HEK293 (cell line): ENCODE data around the gene CACNA1F.

Source experiments
- CTCF ChIA-PET: fragments of 350-600 bp; formaldehyde crosslinking; extraction: SDS; loops from one replicate; lab custom pipeline; 2021; ENCODE audit warnings: antibody characterized with exemption; lab: Yijun Ruan, JAX
- POLR2A ChIA-PET: fragments of 300-600 bp; formaldehyde crosslinking; extraction: SDS; loops from one replicate; lab custom pipeline; 2020; ENCODE audit warnings: antibody characterized with exemption, inconsistent platforms; lab: Yijun Ruan, JAX
- H3K27ac ChIP-seq: fragments of 200-500 bp; sonication (Bioruptor generic); 2 replicates; pipeline ENCODE4 v1.5.1; 2014; ENCODE audit warnings: low read depth, low read length, control low read depth, inconsistent platforms; ENCODE audit errors: extremely low read depth
- H3K36me3 ChIP-seq, 2 experiments: fragments of 200-500 bp in 1 of 2; sonication (Bioruptor generic) in 1 of 2; 1 replicate in 1 of 2; 2 replicates in 1 of 2; pipeline ENCODE4 v1.5.1; 2014 to 2017; ENCODE audit warnings: inconsistent platforms in 2 of 2, low read length in 2 of 2; ENCODE audit not compliant: control insufficient read depth in 2 of 2, insufficient read depth in 1 of 2
- H3K4me1 ChIP-seq: fragments of 200-500 bp; sonication (Bioruptor generic); 2 replicates; pipeline ENCODE4 v1.5.1; 2014; ENCODE audit warnings: mild to moderate bottlenecking, low read length, inconsistent platforms; ENCODE audit not compliant: control insufficient read depth, insufficient read depth
- H3K4me3 ChIP-seq: 2 replicates; pipeline ENCODE4 v1.5.1; 2011; ENCODE audit warnings: low read depth, mild to moderate bottlenecking, control low read depth, low read length, moderate library complexity
- H3K9me3 ChIP-seq: fragments of 200-500 bp; sonication (Bioruptor generic); 2 replicates; pipeline ENCODE4 v1.5.1; 2014; ENCODE audit warnings: low read depth, low read length, inconsistent platforms; ENCODE audit not compliant: control insufficient read depth, insufficient read depth
- KLF1 ChIP-seq: fragments of 450-650 bp; formaldehyde crosslinking; IDR thresholded peaks from 2 replicates; pipeline ENCODE4 v1.5.1; 2016; ENCODE audit warnings: missing biosample characterization, missing genetic modification characterization
- ZBTB48 ChIP-seq: fragments of 450-650 bp; formaldehyde crosslinking; IDR thresholded peaks from 2 replicates; pipeline ENCODE4 v1.5.1; 2016; ENCODE audit warnings: missing biosample characterization, missing genetic modification characterization
- ZBTB6 ChIP-seq: fragments of 450-650 bp; formaldehyde crosslinking; IDR thresholded peaks from 2 replicates; pipeline ENCODE4 v1.5.1; 2017; ENCODE audit warnings: missing biosample characterization, missing genetic modification characterization
- ZNF16 ChIP-seq: fragments of 450-650 bp; formaldehyde crosslinking; IDR thresholded peaks from 2 replicates; pipeline ENCODE4 v1.5.1; 2016; ENCODE audit warnings: low read depth, missing biosample characterization, missing genetic modification characterization
- ZNF169 ChIP-seq: fragments of 450-650 bp; formaldehyde crosslinking; IDR thresholded peaks from 2 replicates; pipeline ENCODE4 v1.5.1; 2016; ENCODE audit warnings: missing biosample characterization, missing genetic modification characterization
- ZNF184 ChIP-seq: fragments of 450-650 bp; IDR thresholded peaks from 2 replicates; pipeline ENCODE4 v1.5.1; 2018; ENCODE audit warnings: missing biosample characterization, mild to moderate bottlenecking, missing genetic modification characterization
- ZNF248 ChIP-seq: fragments of 450-650 bp; formaldehyde crosslinking; IDR thresholded peaks from 2 replicates; pipeline ENCODE4 v1.5.1; 2017; ENCODE audit warnings: missing biosample characterization, missing genetic modification characterization
- ZNF354C ChIP-seq: fragments of 450-650 bp; formaldehyde crosslinking; IDR thresholded peaks from 2 replicates; pipeline ENCODE4 v1.5.1; 2016; ENCODE audit warnings: missing biosample characterization, missing genetic modification characterization, low read depth, borderline replicate concordance
- ZNF416 ChIP-seq: fragments of 450-650 bp; formaldehyde crosslinking; IDR thresholded peaks from 2 replicates; pipeline ENCODE4 v1.5.1; 2016; ENCODE audit warnings: missing biosample characterization, missing genetic modification characterization
- ZNF558 ChIP-seq: fragments of 450-650 bp; formaldehyde crosslinking; IDR thresholded peaks from 2 replicates; pipeline ENCODE4 v1.5.1; 2016; ENCODE audit warnings: missing biosample characterization, missing genetic modification characterization
- ZNF623 ChIP-seq: fragments of 450-650 bp; formaldehyde crosslinking; IDR thresholded peaks from 2 replicates; pipeline ENCODE4 v1.5.1; 2016; ENCODE audit warnings: missing biosample characterization, missing genetic modification characterization
- ZNF843 ChIP-seq: fragments of 450-650 bp; formaldehyde crosslinking; IDR thresholded peaks from 2 replicates; pipeline ENCODE4 v1.5.1; 2016; ENCODE audit warnings: missing biosample characterization, missing genetic modification characterization
- ZSCAN23 ChIP-seq: fragments of 450-650 bp; formaldehyde crosslinking; IDR thresholded peaks from 2 replicates; pipeline ENCODE4 v1.5.1; 2016; ENCODE audit warnings: missing biosample characterization, missing genetic modification characterization
- ZXDB ChIP-seq: fragments of 450-650 bp; formaldehyde crosslinking; IDR thresholded peaks from 2 replicates; pipeline ENCODE4 v1.5.1; 2016; ENCODE audit warnings: missing biosample characterization, missing genetic modification characterization
- TF ChIP-seq, protein P1 (sequence below): fragments of 450-650 bp; formaldehyde crosslinking; IDR thresholded peaks from 2 replicates; pipeline ENCODE4 v1.5.1; 2016; ENCODE audit warnings: missing biosample characterization, missing genetic modification characterization, borderline replicate concordance
- TF ChIP-seq, protein P2 (sequence below): fragments of 450-650 bp; formaldehyde crosslinking; IDR thresholded peaks from 2 replicates; pipeline ENCODE4 v1.5.1; 2016; ENCODE audit warnings: missing biosample characterization, missing genetic modification characterization

The CACNA1F gene

GRCh38 chrX:49258749-49259124 lies 25.6 kb upstream of the CACNA1F start (continued):
- TF ChIP-seq ZNF16 (tag by site-specific recombination): no peak
- no peak for TF ChIP-seq ZNF843 (tag by site-specific recombination)
- no peak for TF ChIP-seq KLF1
- no peak for TF ChIP-seq ZNF623
- no peak for TF ChIP-seq ZNF354C (tag by site-specific recombination)
- no peak for TF ChIP-seq ZNF248 (tag by site-specific recombination)
- no peak for TF ChIP-seq ZXDB (tag by site-specific recombination)
- TF ChIP-seq, all 188 proteins: peak for 0

GRCh38 chrX:49257846-49258748 lies 25.0 kb upstream of the CACNA1F start:
- H3K9me3 ChIP-seq: no peaks in the 10 kb centered on the region
- CTCF ChIA-PET: no interaction called here
- POLR2A ChIA-PET: interaction anchor here (3.0 kb wide), 1 partner anchor 11 kb away, joined by 11 read pairs; no protein-coding TSS in a partner anchor
- no peak for TF ChIP-seq ZSCAN23 (tag by site-specific recombination)
- TF ChIP-seq ZBTB6 (tag by site-specific recombination): no peak
- TF ChIP-seq, protein P1, sequence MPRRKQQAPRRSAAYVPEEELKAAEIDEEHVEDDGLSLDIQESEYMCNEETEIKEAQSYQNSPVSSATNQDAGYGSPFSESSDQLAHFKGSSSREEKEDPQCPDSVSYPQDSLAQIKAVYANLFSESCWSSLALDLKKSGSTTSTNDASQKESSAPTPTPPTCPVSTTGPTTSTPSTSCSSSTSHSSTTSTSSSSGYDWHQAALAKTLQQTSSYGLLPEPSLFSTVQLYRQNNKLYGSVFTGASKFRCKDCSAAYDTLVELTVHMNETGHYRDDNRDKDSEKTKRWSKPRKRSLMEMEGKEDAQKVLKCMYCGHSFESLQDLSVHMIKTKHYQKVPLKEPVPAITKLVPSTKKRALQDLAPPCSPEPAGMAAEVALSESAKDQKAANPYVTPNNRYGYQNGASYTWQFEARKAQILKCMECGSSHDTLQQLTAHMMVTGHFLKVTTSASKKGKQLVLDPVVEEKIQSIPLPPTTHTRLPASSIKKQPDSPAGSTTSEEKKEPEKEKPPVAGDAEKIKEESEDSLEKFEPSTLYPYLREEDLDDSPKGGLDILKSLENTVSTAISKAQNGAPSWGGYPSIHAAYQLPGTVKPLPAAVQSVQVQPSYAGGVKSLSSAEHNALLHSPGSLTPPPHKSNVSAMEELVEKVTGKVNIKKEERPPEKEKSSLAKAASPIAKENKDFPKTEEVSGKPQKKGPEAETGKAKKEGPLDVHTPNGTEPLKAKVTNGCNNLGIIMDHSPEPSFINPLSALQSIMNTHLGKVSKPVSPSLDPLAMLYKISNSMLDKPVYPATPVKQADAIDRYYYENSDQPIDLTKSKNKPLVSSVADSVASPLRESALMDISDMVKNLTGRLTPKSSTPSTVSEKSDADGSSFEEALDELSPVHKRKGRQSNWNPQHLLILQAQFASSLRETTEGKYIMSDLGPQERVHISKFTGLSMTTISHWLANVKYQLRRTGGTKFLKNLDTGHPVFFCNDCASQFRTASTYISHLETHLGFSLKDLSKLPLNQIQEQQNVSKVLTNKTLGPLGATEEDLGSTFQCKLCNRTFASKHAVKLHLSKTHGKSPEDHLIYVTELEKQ: no peak
- TF ChIP-seq ZBTB48 (tag by site-specific recombination): no peak
- no peak for TF ChIP-seq ZNF169 (tag by site-specific recombination)
- no peak for TF ChIP-seq ZNF416 (tag by site-specific recombination)
- TF ChIP-seq, protein P2, sequence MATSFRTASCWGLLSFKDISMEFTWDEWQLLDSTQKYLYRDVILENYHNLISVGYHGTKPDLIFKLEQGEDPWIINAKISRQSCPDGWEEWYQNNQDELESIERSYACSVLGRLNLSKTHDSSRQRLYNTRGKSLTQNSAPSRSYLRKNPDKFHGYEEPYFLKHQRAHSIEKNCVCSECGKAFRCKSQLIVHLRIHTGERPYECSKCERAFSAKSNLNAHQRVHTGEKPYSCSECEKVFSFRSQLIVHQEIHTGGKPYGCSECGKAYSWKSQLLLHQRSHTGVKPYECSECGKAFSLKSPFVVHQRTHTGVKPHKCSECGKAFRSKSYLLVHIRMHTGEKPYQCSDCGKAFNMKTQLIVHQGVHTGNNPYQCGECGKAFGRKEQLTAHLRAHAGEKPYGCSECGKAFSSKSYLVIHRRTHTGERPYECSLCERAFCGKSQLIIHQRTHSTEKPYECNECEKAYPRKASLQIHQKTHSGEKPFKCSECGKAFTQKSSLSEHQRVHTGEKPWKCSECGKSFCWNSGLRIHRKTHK: no peak
- no peak for TF ChIP-seq ZNF248 (tag by site-specific recombination)
- no peak for TF ChIP-seq ZNF558 (tag by site-specific recombination)
- TF ChIP-seq ZNF184 (tag by site-specific recombination): no peak
- TF ChIP-seq, all 188 proteins: peak for 0
- H3K4me1 ChIP-seq: no peaks in the 10 kb centered on the region
- H3K4me3 ChIP-seq: no peak overlapping the region
- no peak overlapping the region for H3K27ac ChIP-seq
- H3K36me3 ChIP-seq: no peaks in the 10 kb centered on the region
